ENCODE measurements around the gene ADI1. TPM values are rescaled to one million over a fixed set of nuclear protein-coding genes. Genes with fewer than 3 reads are reported as not detected.

The ADI1 gene
- total and polyA plus RNA-seq, 2 of the 4 experiments (the other 2 are of a cell fraction): 43.2 to 46.0 TPM

DNA sequence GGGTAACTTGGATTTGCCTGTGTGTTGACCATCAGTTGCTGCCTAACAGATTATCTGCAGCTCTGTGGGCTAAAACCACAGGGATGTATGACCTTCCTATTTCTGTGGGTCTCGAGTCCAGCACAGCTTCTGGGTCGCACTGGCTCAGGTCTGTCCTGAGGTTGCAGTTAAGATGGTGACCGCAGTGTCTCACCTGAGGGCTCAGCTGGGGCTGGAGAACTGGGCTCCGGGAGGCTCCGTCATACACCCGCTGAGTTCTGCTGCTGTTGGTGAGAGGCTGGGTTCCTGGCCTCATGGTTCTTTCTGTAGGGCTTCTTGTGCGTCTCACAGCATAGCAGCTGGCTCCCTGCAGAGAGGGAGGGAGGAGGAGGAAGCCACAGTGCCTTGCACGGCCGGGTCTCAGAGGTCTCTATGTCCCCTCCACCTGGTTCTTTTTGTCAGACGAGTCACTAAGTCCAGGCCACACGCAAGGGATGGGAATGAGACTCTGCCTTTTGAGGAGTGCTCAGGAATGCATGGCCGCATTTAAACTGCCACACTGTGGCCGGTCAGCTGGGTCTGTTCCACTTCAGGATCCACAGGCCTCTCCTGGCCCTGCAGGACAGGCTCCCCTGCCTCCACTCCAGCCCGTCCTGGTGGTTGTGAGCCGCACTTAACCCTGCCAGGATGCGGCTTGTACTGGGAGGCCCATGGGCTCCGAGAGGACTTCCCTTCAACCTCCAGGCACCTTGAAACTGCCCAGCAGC is 67.2 kb downstream of the ADI1 start:
- TF ChIP-seq SMC3 (IDR thresholded peaks at IDR 0.05; ENCODE audit: low read depth, low read length) (no peak), RCOR1 (IDR thresholded peaks at IDR 0.05; ENCODE audit: insufficient replicate concordance, low read length) (no peak), POLR2A (IDR thresholded peaks at IDR 0.05; ENCODE audit: low read depth, low read length) (no peak), CEBPB (IDR thresholded peaks at IDR 0.05; ENCODE audit: low read depth, low read length) (no peak), NFE2L2 (IDR thresholded peaks at IDR 0.05; ENCODE audit: low read depth, low read length) (no peak), RFX5 (IDR thresholded peaks at IDR 0.05; ENCODE audit: low read depth, low read length) (no peak)
- TF ChIP-seq, protein P1, sequence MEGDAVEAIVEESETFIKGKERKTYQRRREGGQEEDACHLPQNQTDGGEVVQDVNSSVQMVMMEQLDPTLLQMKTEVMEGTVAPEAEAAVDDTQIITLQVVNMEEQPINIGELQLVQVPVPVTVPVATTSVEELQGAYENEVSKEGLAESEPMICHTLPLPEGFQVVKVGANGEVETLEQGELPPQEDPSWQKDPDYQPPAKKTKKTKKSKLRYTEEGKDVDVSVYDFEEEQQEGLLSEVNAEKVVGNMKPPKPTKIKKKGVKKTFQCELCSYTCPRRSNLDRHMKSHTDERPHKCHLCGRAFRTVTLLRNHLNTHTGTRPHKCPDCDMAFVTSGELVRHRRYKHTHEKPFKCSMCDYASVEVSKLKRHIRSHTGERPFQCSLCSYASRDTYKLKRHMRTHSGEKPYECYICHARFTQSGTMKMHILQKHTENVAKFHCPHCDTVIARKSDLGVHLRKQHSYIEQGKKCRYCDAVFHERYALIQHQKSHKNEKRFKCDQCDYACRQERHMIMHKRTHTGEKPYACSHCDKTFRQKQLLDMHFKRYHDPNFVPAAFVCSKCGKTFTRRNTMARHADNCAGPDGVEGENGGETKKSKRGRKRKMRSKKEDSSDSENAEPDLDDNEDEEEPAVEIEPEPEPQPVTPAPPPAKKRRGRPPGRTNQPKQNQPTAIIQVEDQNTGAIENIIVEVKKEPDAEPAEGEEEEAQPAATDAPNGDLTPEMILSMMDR (conservative IDR thresholded peaks at IDR 0.05; ENCODE audit: low read depth, low read length): no peak
- Histone ChIP-seq H3K4ac (ENCODE audit: low read depth, low read length) (no peak overlapping the region), H3K9ac (ENCODE audit: low read depth, low read length) (no peak overlapping the region), H3K4me2 (ENCODE audit: low read depth, low read length) (no peak overlapping the region), H2BK5ac (ENCODE audit: low read depth, low read length, poor library complexity, severe bottlenecking) (no peak overlapping the region), H4K8ac (ENCODE audit: low read depth in 2 of 2, low read length in 2 of 2) (no peak overlapping the region), H2AK5ac (ENCODE audit: low read depth, low read length) (no peak overlapping the region), H2BK20ac (ENCODE audit: low read depth, low read length) (no peak overlapping the region), H3K14ac (replicated peaks; ENCODE audit: low read depth, low read length) (no peak overlapping the region), H2AFZ (replicated peaks; ENCODE audit: low read length, poor library complexity) (no peak overlapping the region), H3K27me3 (ENCODE audit: control insufficient read depth, insufficient read depth, low read length) (no peaks in the 10 kb centered on the region), H2BK120ac (ENCODE audit: low read depth, low read length) (no peak overlapping the region), H3K36me3 (ENCODE audit: control insufficient read depth, insufficient read depth, low read length) (peaks cover 38% of the 10 kb centered on the region), H3K56ac (ENCODE audit: extremely low read depth, insufficient read depth, low read length) (no peak overlapping the region), H3K4me1 (ENCODE audit: control insufficient read depth, insufficient read depth, low read length) (no peaks in the 10 kb centered on the region), H3K4me3 (ENCODE audit: insufficient read depth, low read depth, low read length) (no peak overlapping the region), H3K23ac (ENCODE audit: low read depth, low read length) (no peak overlapping the region), H3K18ac (ENCODE audit: low read depth, low read length) (no peak overlapping the region), H3K9me3 (ENCODE audit: control insufficient read depth, insufficient read depth, low read length) (no peaks in the 10 kb centered on the region), H2AK9ac (replicated peaks; ENCODE audit: low read depth, low read length, poor library complexity) (no peak overlapping the region), H4K5ac (ENCODE audit: low read depth, low read length) (no peak overlapping the region), H3K9me1 (ENCODE audit: insufficient read depth, low read length) (no peaks in the 10 kb centered on the region; the same call in 1 of the 2 replicates), H4K91ac (ENCODE audit: insufficient read depth, low read depth, low read length) (no peak overlapping the region), H3K79me1 (ENCODE audit: low read depth in 1 of 2, low read length in 2 of 2) (peaks cover 4 to 6% of the 10 kb centered on the region in 2 experiments; a peak in 2 of 4 replicates), H4K20me1 (ENCODE audit: insufficient read depth, low read length) (no peaks in the 10 kb centered on the region; the same call in 1 of the 2 replicates), H2BK15ac (ENCODE audit: low read depth, low read length) (no peak overlapping the region), H3K27ac (ENCODE audit: insufficient read depth, low read length) (no peak overlapping the region)
- dilution Hi-C loops (cut with HindIII; ENCODE audit: low sequenced_read_pairs, unreplicated experiment): no loop called here
- DNase-seq (no peak), ATAC-seq (ENCODE audit: low read depth) (no peak)
- intact Hi-C loops (cut with micrococcal nuclease): no loop called here
- ChIA-PET POLR2A (ENCODE audit: unreplicated experiment) (no interaction called here), CTCF (interaction anchor here (0.9 to 2.9 kb wide), 2 partner anchors 10 to 14 kb away, joined by 4 to 14 read pairs; no protein-coding TSS in a partner anchor)
- in situ Hi-C loops (cut with MboI; ENCODE audit: low sequenced_read_pairs): no loop called here
- 93% methylated on average over 8 of the region's 17 CpGs; no CpG with 5 or more reads in 1 of the 2 experiments for WGBS, 2 experiments (ENCODE audit: extremely low coverage in 2 of 2, insufficient read length in 1 of 2)
- BruUV-seq (replicated peaks): no TSS peak

Data from IMR-90 (cell line).